NCI-H1694 (cell line): Measurements from ENCODE around the gene ANKRD13A.
"Not testable (repeated sequence)": the region's sequence is repeated elsewhere in the genome, so short reads cannot be mapped to it uniquely, and the experiment has no call there.

Experiments used
- DNase-seq: peaks from one replicate; lab custom pipeline; 2025; lab: John Stamatoyannopoulos, UW

ANKRD13A gene

DNA sequence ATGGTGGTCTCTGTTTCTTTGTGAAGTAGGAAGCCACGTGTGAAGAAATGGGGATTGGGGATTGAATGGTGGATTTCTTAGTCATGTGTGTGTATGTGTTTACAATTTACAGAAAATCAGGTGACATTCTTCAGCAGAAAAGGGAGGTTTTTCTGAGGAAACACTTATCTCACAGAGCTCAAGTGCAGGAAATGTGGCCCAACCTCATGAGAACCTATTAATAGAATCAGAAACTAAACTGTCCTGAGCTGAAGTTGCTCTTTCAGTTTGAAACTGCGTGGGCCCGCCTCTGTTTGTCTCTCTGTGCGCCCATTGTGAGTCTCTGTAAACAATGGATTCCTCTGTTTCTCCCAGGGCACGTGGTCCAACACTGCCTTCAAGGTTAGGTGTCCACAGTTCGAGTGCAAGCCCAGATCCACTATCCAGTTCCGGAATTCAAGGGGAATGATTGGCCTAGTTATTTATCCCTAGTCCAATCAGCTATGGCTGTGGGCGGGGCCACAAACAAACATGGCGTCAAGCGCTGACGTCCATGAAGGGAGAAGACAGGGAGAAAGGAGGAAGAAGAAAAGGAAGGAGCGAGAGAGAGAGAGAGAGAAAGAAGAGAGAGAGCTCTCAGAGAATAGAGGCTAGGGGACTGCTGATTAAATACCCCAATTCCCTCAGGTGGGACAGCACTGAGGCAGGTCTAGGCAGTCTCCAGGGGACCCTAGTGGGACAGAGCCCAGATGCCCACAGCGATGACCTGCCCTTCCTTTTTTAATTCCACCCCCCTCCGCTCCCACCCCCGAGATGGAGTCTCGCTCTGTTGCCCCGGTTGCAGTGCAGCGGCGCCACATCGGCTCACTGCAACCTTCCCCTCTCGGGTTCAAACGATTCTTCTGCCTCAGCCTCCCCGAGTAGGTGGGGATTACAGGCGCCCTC is 80.5 kb downstream of the ANKRD13A start:
- no peak for DNase-seq

GRCh38 chr12:110080410-110080809 is 81.2 kb downstream of the ANKRD13A start:
- no peak for DNase-seq

- DNase-seq = no peak
These were observed 85.2 kb downstream of the ANKRD13A start for GRCh38 chr12:110084314-110085015.

- DNase-seq = not testable (repeated sequence)
These were observed 89.0 kb downstream of the ANKRD13A start for GRCh38 chr12:110088216-110088615.

- no peak for DNase-seq
These were observed 89.7 kb downstream of the ANKRD13A start for GRCh38 chr12:110088936-110089335.
